ENCODE measurements around the gene HLA-DOB. TPM values are rescaled to one million over a fixed set of nuclear protein-coding genes. Genes with fewer than 3 reads are reported as not detected.

Gene HLA-DOB
- total RNA-seq, 1 donor from 2014 or later = 4.2 TPM

- intact Hi-C loops (cut with micrococcal nuclease) = loop anchor here (5.0 to 10.0 kb wide), 3 partner anchors 472 to 1188 kb away; partner anchors contain the start of genes BAG6, CUTA, PHF1 and TAPBP
These were observed 23.9 kb upstream of the HLA-DOB start for GRCh38 chr6:32840604-32841246.

GRCh38 chr6:32839356-32839755, 22.6 kb upstream of the HLA-DOB start:
- DNase-seq (ENCODE audit: low spot score) = no peak
- Mint-ChIP-seq H3K36me3 (ENCODE audit: low read depth) (peaks cover 72% of the 10 kb centered on the region), H3K27ac (peak overlapping the region; percentile 89), H3K27me3 (ENCODE audit: insufficient read depth) (no peaks in the 10 kb centered on the region), H3K4me3 (peak overlapping the region; percentile 79), H3K4me1 (ENCODE audit: low read depth) (peaks cover 77% of the 10 kb centered on the region), H3K9me3 (no peaks in the 10 kb centered on the region)
- intact Hi-C loops (cut with micrococcal nuclease) = loop anchor here (2.0 kb wide), 1 partner anchor 55 kb away; no protein-coding TSS in a partner anchor

More at GRCh38 chr6:32840604-32841246, 23.9 kb upstream of the HLA-DOB start:
- Mint-ChIP-seq H3K4me1 (ENCODE audit: low read depth) (peaks cover 70% of the 10 kb centered on the region), H3K27ac (peak overlapping the region; percentile 88), H3K9me3 (no peaks in the 10 kb centered on the region), H3K27me3 (ENCODE audit: insufficient read depth) (no peaks in the 10 kb centered on the region), H3K4me3 (peak overlapping the region; percentile 93), H3K36me3 (ENCODE audit: low read depth) (peaks cover 70% of the 10 kb centered on the region)
- peak; percentile 25 for DNase-seq (ENCODE audit: low spot score)

GRCh38 chr6:32838114-32838958, 21.5 kb upstream of the HLA-DOB start, which contains the start of gene TAP2:
Gene TAP2 (minus strand): TSS chr6:32838739. CDS start chr6:32838233, 506 bp downstream.
- Mint-ChIP-seq H3K27me3 (ENCODE audit: insufficient read depth) (no peaks in the 10 kb centered on the region), H3K4me3 (peak within 1 kb of the TSS; percentile 79), H3K9me3 (no peaks in the 10 kb centered on the region), H3K4me1 (ENCODE audit: low read depth) (peaks cover 87% of the 10 kb centered on the region), H3K27ac (peak within 1 kb of the TSS; percentile 89), H3K36me3 (ENCODE audit: low read depth) (peaks cover 76% of the 10 kb centered on the region)
- intact Hi-C loops (cut with micrococcal nuclease) = loop anchor here (1.0 to 2.0 kb wide), 4 partner anchors 16 to 133 kb away; partner anchors contain the start of gene PSMB9
- peak; percentile 97 for DNase-seq (ENCODE audit: low spot score)

DNA sequence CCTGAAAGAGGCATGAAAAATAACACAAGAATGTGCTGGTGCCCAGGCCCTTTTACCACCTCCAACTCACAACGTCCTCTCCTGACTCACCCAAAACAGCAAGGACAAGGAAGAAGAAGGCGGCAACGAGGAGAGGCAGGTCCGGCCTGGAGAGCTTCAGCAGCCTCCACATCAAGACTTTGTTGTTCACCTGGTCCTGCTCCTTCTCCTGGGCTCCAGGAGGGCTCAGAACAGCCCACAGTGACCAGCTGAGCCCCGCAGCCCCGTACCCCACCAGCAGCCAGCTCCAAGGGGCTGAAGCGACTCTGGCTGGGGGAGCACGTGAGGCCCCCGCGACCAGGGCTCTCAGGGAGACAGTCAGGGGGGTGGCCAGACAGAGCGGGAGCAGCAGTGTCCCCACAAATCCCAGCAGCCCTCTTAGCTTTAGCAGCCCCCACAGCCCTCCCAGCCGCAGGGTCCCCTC, 20.9 kb upstream of the HLA-DOB start:
- H3K27ac Mint-ChIP-seq = peak overlapping the region; percentile 72
- H3K27me3 Mint-ChIP-seq (ENCODE audit: insufficient read depth) = no peaks in the 10 kb centered on the region
- peaks cover 88% of the 10 kb centered on the region for H3K4me1 Mint-ChIP-seq (ENCODE audit: low read depth)
- H3K4me3 Mint-ChIP-seq = peak overlapping the region; percentile 79
- intact Hi-C loops (cut with micrococcal nuclease) = loop anchor here (1.0 to 2.0 kb wide), 4 partner anchors 17 to 134 kb away; partner anchors contain the start of gene PSMB9
- no peaks in the 10 kb centered on the region for H3K9me3 Mint-ChIP-seq
- H3K36me3 Mint-ChIP-seq (ENCODE audit: low read depth) = peaks cover 76% of the 10 kb centered on the region
- no peak for DNase-seq (ENCODE audit: low spot score)

DNA sequence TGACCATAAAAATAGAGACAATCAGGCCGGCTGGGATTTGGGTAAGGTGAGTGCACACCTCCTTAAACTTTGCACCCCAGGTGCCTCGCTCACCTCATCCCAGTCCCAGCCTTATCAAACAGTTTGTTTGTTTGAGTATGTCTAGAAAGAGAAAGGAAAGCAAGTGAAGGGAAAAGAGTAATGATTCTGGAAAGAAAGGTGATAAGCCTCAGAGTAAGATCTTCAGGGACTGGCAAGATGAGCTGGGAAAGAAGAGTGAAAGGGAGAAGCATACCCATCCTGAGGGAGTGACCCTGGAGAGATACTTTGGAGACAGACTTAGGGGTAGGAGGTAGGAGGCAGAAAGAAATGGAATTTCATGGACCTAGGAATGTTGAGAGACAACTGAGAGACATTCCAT, 20.1 kb upstream of the HLA-DOB start:
- H3K4me3 Mint-ChIP-seq = peak overlapping the region; percentile 79
- intact Hi-C loops (cut with micrococcal nuclease) = no loop called here
- H3K36me3 Mint-ChIP-seq (ENCODE audit: low read depth) = peaks cover 75% of the 10 kb centered on the region
- H3K9me3 Mint-ChIP-seq = no peaks in the 10 kb centered on the region
- peak overlapping the region; percentile 72 for H3K27ac Mint-ChIP-seq
- no peaks in the 10 kb centered on the region for H3K27me3 Mint-ChIP-seq (ENCODE audit: insufficient read depth)
- peaks cover 88% of the 10 kb centered on the region for H3K4me1 Mint-ChIP-seq (ENCODE audit: low read depth)
- DNase-seq (ENCODE audit: low spot score) = no peak

- H3K36me3 Mint-ChIP-seq (ENCODE audit: low read depth) = peaks cover 74% of the 10 kb centered on the region
- H3K9me3 Mint-ChIP-seq = no peaks in the 10 kb centered on the region
- no peak for DNase-seq (ENCODE audit: low spot score)
- H3K27ac Mint-ChIP-seq = peak overlapping the region; percentile 24
- intact Hi-C loops (cut with micrococcal nuclease) = no loop called here
- peak overlapping the region; percentile 79 for H3K4me3 Mint-ChIP-seq
- no peaks in the 10 kb centered on the region for H3K27me3 Mint-ChIP-seq (ENCODE audit: insufficient read depth)
- H3K4me1 Mint-ChIP-seq (ENCODE audit: low read depth) = peaks cover 88% of the 10 kb centered on the region
These were observed 18.5 kb upstream of the HLA-DOB start for GRCh38 chr6:32835167-32835893.

GRCh38 chr6:32833664-32834063, 16.9 kb upstream of the HLA-DOB start:
- intact Hi-C loops (cut with micrococcal nuclease) = no loop called here
- Mint-ChIP-seq H3K4me3 (peak overlapping the region; percentile 34), H3K4me1 (ENCODE audit: low read depth) (peaks cover 81% of the 10 kb centered on the region), H3K27me3 (ENCODE audit: insufficient read depth) (no peaks in the 10 kb centered on the region), H3K9me3 (no peaks in the 10 kb centered on the region), H3K27ac (peak overlapping the region; percentile 5), H3K36me3 (ENCODE audit: low read depth) (peaks cover 82% of the 10 kb centered on the region)
- no peak for DNase-seq (ENCODE audit: low spot score)

DNA sequence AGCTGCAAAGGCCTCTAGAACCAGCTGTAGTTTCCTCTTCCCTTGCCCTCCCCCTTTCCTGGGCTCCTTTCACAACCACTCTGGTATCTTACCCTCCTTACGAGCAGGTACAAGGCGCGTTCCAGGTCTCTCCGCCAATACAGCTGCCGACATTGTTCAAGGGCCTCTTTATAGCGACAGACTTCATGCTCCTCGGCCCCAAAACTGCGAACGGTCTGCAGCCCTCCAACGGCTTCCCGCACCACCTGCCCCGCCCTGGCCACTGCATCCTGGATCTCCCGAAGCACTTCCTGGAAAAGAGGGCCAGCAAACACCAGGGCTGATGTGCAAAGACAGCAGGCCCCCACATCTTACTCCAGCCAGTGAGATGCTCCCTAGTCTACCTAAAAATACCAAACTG, 15.7 kb upstream of the HLA-DOB start:
- intact Hi-C loops (cut with micrococcal nuclease) = no loop called here
- DNase-seq (ENCODE audit: low spot score) = no peak
- no peaks in the 10 kb centered on the region for H3K9me3 Mint-ChIP-seq
- no peak overlapping the region for H3K4me3 Mint-ChIP-seq
- H3K36me3 Mint-ChIP-seq (ENCODE audit: low read depth) = peaks cover 89% of the 10 kb centered on the region
- H3K27ac Mint-ChIP-seq = no peak overlapping the region
- no peaks in the 10 kb centered on the region for H3K27me3 Mint-ChIP-seq (ENCODE audit: insufficient read depth)
- peaks cover 88% of the 10 kb centered on the region for H3K4me1 Mint-ChIP-seq (ENCODE audit: low read depth)

DNA sequence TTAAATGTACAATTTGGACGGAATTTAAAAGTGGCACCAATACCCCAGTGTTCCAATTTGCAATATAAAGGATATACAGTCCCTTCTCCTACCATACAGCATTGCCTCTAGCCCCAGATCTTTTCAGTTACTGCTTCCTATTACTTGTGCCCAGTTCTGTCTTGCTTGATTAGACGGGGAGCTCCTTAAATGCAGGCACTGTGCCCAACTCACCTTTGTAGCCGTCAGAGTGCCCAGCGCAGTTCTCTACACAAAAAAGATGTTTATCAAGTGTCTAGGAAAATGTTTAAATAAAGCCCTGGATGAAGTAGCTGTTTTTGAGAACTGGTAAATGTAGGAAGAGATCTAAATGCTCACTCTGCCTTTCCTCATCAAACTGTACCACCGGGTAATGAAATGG, 14.1 kb upstream of the HLA-DOB start:
- H3K27ac Mint-ChIP-seq = peak overlapping the region; percentile 20
- intact Hi-C loops (cut with micrococcal nuclease) = no loop called here
- no peak for DNase-seq (ENCODE audit: low spot score)
- H3K36me3 Mint-ChIP-seq (ENCODE audit: low read depth) = peaks cover 85% of the 10 kb centered on the region
- H3K4me1 Mint-ChIP-seq (ENCODE audit: low read depth) = peaks cover 88% of the 10 kb centered on the region
- no peaks in the 10 kb centered on the region for H3K9me3 Mint-ChIP-seq
- H3K4me3 Mint-ChIP-seq = no peak overlapping the region
- no peaks in the 10 kb centered on the region for H3K27me3 Mint-ChIP-seq (ENCODE audit: insufficient read depth)

GRCh38 chr6:32830017-32830416, 13.2 kb upstream of the HLA-DOB start:
- Mint-ChIP-seq H3K4me3 (no peak overlapping the region), H3K4me1 (ENCODE audit: low read depth) (peaks cover 81% of the 10 kb centered on the region), H3K9me3 (no peaks in the 10 kb centered on the region), H3K27me3 (ENCODE audit: insufficient read depth) (no peaks in the 10 kb centered on the region), H3K36me3 (ENCODE audit: low read depth) (peaks cover 76% of the 10 kb centered on the region), H3K27ac (peak overlapping the region; percentile 8)
- no peak for DNase-seq (ENCODE audit: low spot score)
- intact Hi-C loops (cut with micrococcal nuclease) = no loop called here

DNA sequence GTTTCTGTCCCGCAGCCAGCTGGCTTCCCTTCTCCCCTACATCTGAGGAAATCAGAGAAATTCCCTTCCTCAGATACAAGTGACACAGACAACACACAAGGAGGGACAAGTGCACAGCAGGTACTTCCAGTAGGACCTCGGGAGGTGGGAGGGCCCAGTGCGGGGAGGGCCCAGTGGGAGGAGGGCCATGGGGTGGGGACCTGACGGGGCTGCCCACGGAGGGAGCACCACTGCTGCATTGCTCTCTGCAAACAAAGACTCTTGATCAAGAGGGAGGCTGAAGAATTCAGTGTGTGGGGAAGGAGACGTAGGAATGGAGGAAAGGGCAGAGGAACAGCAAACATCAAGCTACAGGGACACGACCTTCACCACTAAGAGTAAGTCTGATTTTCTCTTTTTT, 12.7 kb upstream of the HLA-DOB start:
- intact Hi-C loops (cut with micrococcal nuclease) = no loop called here
- peaks cover 76% of the 10 kb centered on the region for H3K4me1 Mint-ChIP-seq (ENCODE audit: low read depth)
- no peaks in the 10 kb centered on the region for H3K9me3 Mint-ChIP-seq

DNA sequence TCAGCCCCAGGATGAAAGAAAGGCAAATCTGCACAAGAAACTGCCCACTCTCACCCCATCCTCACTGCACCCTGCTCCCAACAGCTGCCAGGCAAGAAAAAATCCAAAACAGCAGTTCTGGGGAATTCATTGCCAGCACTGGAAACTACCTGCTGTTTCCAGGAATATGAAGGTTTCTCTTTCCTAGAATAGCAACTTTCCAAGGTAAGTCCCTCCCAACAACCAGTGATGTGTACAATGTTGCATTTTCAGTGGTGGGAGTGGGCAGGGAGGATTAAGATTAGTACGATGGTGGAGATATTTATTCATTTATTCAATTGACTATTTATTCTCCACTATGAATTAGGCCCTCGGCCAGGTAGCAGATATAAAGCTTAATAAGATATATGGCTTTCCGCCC, 10.2 kb upstream of the HLA-DOB start:
- intact Hi-C loops (cut with micrococcal nuclease) = no loop called here

More for the DNA sequence above, 12.7 kb upstream of the HLA-DOB start:
- DNase-seq (ENCODE audit: low spot score) = no peak
- no peak overlapping the region for H3K27ac Mint-ChIP-seq
- no peaks in the 10 kb centered on the region for H3K27me3 Mint-ChIP-seq (ENCODE audit: insufficient read depth)
- H3K4me3 Mint-ChIP-seq = no peak overlapping the region
- H3K36me3 Mint-ChIP-seq (ENCODE audit: low read depth) = peaks cover 70% of the 10 kb centered on the region

More for the DNA sequence above, 10.2 kb upstream of the HLA-DOB start:
- peaks cover 49% of the 10 kb centered on the region for H3K36me3 Mint-ChIP-seq (ENCODE audit: low read depth)
- no peaks in the 10 kb centered on the region for H3K27me3 Mint-ChIP-seq (ENCODE audit: insufficient read depth)
- H3K4me1 Mint-ChIP-seq (ENCODE audit: low read depth) = peaks cover 51% of the 10 kb centered on the region
- no peak overlapping the region for H3K4me3 Mint-ChIP-seq
- no peaks in the 10 kb centered on the region for H3K9me3 Mint-ChIP-seq
- DNase-seq (ENCODE audit: low spot score) = no peak
- peak overlapping the region; percentile 50 for H3K27ac Mint-ChIP-seq

All from activated T-helper 1 cell treated with anti-CD3 and anti-CD28 coated beads, Interleukin-12 subunit alpha, Interleukin-12 subunit beta, Interleukin-2, Interleukin-4 antibody, amounts not matched to agents 30 ng/mL and 10 ng/mL and 1 ng/mL, durations not matched to agents 14 hours and 24 hours and 36 hours (primary cell).